ENCODE results near the gene NELL1. TPM values are rescaled to one million over a fixed set of nuclear protein-coding genes. Genes with fewer than 3 reads are reported as not detected.

The NELL1 gene
- total and polyA plus RNA-seq, 7 donors = 0.34 to 1.1 (median 0.62) TPM; not detected in 3

DNA sequence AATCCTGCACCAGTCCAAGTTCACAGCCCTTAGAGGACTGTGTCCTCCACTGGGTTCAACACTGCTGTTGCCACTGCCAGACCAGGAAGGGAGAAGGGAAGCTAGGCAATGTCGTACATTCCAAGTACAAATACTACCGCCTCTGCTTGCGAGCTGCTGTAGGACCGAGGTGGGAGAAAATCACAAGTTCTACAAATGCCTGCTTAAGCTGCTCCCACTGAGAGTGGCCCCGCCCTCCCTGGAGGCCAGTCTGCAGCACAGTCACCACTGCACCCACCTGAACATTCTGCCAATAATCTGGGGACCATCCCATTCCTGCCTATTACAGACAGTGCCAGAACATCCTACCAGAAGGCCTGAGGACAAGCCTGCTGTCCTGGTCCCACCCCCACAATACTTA is 816.0 kb downstream of the NELL1 start:
- intact Hi-C loops (cut with DNase I) = no loop called here
- 69 to 71% methylated on average over 5 of the region's 5 CpGs for WGBS, 2 donors
- no peak for TF ChIP-seq EP300 (IDR thresholded peaks at IDR 0.05)
- no peak for TF ChIP-seq POLR2AphosphoS5 (IDR thresholded peaks at IDR 0.05)
- no peak for TF ChIP-seq CTCF (IDR thresholded peaks at IDR 0.05)
- TF ChIP-seq POLR2A (IDR thresholded peaks at IDR 0.05) = no peak

GRCh38 chr11:21489416-21490115 is 820.2 kb downstream of the NELL1 start:
- H3K36me3 ChIP-seq = no peaks in the 10 kb centered on the region
- WGBS, 2 donors = 69 to 85% methylated on average over 2 of the region's 2 CpGs
- H3K27ac ChIP-seq = no peak overlapping the region
- TF ChIP-seq POLR2AphosphoS5 (IDR thresholded peaks at IDR 0.05) (no peak), EP300 (IDR thresholded peaks at IDR 0.05) (no peak), POLR2A (IDR thresholded peaks at IDR 0.05) (no peak), CTCF (IDR thresholded peaks at IDR 0.05) (no peak)
- H3K4me3 ChIP-seq = no peak overlapping the region
- H3K9me3 ChIP-seq = peaks cover 0 to 6% (median 0%) of the 10 kb centered on the region in 4 donors
- no peaks in the 10 kb centered on the region for H3K27me3 ChIP-seq
- DNase-seq = no peak
- H3K4me1 ChIP-seq = no peaks in the 10 kb centered on the region
- intact Hi-C loops (cut with DNase I) = no loop called here

More for the DNA sequence above, 816.0 kb downstream of the NELL1 start:
- no peak for DNase-seq
- H3K27ac ChIP-seq = no peak overlapping the region
- no peaks in the 10 kb centered on the region for H3K36me3 ChIP-seq
- H3K27me3 ChIP-seq = no peaks in the 10 kb centered on the region
- peaks cover 0 to under 1% (median 0%) of the 10 kb centered on the region in 4 donors for H3K9me3 ChIP-seq
- H3K4me1 ChIP-seq = no peaks in the 10 kb centered on the region
- H3K4me3 ChIP-seq = no peak overlapping the region

GRCh38 chr11:21492931-21493330 is 823.5 kb downstream of the NELL1 start:
- WGBS, 2 donors = 43 to 84% methylated on average over 1 of the region's 1 CpG
- no peaks in the 10 kb centered on the region for H3K27me3 ChIP-seq
- DNase-seq = no peak

GRCh38 chr11:21494946-21495345 is 825.6 kb downstream of the NELL1 start:
- H3K9me3 ChIP-seq = peaks cover 0 to 6% (median 0%) of the 10 kb centered on the region in 4 donors
- intact Hi-C loops (cut with DNase I) = no loop called here
- TF ChIP-seq CTCF (IDR thresholded peaks at IDR 0.05) (no peak), POLR2AphosphoS5 (IDR thresholded peaks at IDR 0.05) (no peak), EP300 (IDR thresholded peaks at IDR 0.05) (no peak), POLR2A (IDR thresholded peaks at IDR 0.05) (no peak)
- H3K27me3 ChIP-seq = no peaks in the 10 kb centered on the region
- 89 to 92% methylated on average over 4 of the region's 4 CpGs for WGBS, 2 donors
- no peak overlapping the region for H3K4me3 ChIP-seq
- no peaks in the 10 kb centered on the region for H3K36me3 ChIP-seq
- no peak for DNase-seq
- H3K27ac ChIP-seq = no peak overlapping the region
- no peaks in the 10 kb centered on the region for H3K4me1 ChIP-seq

More at GRCh38 chr11:21492931-21493330, 823.5 kb downstream of the NELL1 start:
- Histone ChIP-seq H3K36me3 (no peaks in the 10 kb centered on the region), H3K27ac (no peak overlapping the region), H3K9me3 (peaks cover 0 to 6% (median 0%) of the 10 kb centered on the region in 4 donors), H3K4me1 (no peaks in the 10 kb centered on the region), H3K4me3 (no peak overlapping the region)
- intact Hi-C loops (cut with DNase I) = no loop called here
- TF ChIP-seq CTCF (IDR thresholded peaks at IDR 0.05) = no peak

DNA sequence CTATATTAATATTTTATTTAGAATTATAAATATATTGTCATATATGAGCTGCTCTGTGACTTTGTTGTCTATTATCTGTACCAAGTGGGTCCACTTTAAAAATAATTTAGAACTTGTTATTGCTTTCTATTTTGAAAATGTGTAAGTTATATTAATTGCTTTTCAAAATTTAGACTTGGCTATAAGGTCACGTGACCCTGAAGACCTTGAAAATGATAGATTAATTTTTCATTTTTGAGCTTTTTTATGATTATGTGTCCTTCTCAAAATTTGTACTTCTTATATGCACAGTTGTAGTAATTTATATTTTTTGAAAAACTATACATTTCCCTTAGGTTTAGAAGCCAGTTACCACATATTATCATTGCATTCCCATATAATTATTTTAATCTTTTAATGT is 826.5 kb downstream of the NELL1 start:
- intact Hi-C loops (cut with DNase I) = no loop called here
- DNase-seq = no peak
- H3K27me3 ChIP-seq = no peaks in the 10 kb centered on the region
- TF ChIP-seq POLR2AphosphoS5 (IDR thresholded peaks at IDR 0.05) = no peak
- TF ChIP-seq POLR2A (IDR thresholded peaks at IDR 0.05) = no peak
- no peak for TF ChIP-seq CTCF (IDR thresholded peaks at IDR 0.05)
- no peak for TF ChIP-seq EP300 (IDR thresholded peaks at IDR 0.05)
- no peaks in the 10 kb centered on the region for H3K4me1 ChIP-seq
- no peak overlapping the region for H3K4me3 ChIP-seq
- H3K36me3 ChIP-seq = no peaks in the 10 kb centered on the region
- 82 to 90% methylated on average over 1 of the region's 1 CpG for WGBS, 2 donors
- H3K27ac ChIP-seq = no peak overlapping the region
- peaks cover 0 to 2% (median 0%) of the 10 kb centered on the region in 4 donors for H3K9me3 ChIP-seq
